HG02970 (cell line): ENCODE measurements around the gene ELMOD2.

Experiments used
- ATAC-seq: cut with Tn5 transposase; IDR thresholded peaks from one replicate; pipeline ENCODE4 v1.9.1; 2021; ENCODE audit warnings: mild to moderate bottlenecking, moderate library complexity, moderate number of reproducible peaks; ENCODE audit not compliant: unreplicated experiment, low FRiP score

ELMOD2 gene

DNA sequence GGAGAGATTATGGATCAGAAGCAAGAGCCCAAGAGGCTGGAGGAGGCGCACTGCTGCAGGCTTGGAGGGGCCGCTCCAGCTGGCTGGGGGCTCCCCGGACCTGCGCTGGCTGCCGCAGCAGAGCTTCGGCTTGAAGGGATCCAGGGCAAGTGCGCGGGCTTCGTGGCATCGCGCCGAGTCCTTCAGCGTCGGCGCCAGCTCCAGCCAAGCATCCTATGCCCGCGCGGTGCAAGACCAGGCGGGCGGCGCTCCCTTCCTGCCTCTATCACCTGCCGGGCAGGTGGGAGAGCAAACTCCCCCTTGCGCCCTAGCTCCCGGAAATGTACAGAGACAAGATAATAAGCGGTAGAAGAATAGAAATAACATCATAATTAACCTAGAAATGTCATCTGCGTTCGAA lies 55.3 kb downstream of the ELMOD2 start:
- no peak for ATAC-seq

DNA sequence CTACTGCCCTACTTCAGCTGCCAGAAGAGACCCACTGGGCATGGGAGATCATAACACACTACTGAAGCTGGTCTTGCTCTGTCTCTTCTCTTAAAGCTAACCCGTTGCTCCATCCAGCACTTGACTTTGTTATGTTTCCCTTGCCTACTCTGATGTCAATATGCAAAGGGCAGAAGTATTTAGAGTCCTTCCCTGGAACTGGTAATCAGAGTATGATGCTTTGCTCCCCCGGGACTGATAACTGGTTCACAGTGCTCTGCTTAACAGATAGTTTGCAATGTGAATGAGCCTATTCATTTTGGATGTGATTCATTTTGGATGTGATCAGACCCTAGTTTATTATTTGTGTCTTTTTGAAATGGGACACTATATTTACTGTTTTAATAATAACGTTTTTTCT lies 57.1 kb downstream of the ELMOD2 start:
- no peak for ATAC-seq

DNA sequence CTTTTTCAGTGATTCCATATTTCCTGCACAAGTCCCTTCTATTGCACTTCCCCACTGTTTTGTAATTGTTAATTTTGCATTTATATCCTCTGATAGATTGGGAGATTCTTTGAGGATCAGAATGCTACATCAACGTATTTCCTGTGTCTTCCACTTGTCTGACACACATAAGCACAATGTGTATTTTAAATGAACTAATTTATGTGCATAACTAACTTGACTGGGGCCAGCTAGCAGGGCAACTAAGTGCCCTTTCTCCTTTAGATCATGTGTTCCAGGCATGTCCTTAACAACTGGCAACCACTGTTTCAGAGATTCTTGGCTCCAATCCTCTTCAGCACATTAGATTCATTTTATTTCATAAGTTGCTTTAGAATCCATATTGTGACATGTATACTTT lies 60.5 kb downstream of the ELMOD2 start:
- ATAC-seq: no peak

DNA sequence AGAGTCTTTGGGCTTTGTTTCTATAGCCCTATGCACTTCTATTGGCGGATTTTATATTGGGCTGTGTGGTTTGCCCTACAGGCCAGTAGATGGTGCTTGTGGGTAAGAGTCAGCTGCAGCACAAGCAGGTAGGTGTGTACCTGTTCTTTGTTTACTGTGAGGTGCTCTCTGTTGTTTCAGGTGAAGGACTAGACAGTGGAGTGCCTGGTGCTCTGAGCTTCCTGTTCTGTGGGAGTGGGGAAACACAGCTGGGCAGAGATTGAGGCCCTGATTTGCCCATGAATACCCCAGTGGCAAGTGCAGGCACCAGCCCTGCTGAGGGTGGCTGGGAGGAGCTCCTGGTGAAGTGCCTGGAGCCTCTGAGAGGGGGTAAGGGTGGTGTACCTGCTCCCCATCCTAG lies 71.1 kb downstream of the ELMOD2 start:
- no peak for ATAC-seq

DNA sequence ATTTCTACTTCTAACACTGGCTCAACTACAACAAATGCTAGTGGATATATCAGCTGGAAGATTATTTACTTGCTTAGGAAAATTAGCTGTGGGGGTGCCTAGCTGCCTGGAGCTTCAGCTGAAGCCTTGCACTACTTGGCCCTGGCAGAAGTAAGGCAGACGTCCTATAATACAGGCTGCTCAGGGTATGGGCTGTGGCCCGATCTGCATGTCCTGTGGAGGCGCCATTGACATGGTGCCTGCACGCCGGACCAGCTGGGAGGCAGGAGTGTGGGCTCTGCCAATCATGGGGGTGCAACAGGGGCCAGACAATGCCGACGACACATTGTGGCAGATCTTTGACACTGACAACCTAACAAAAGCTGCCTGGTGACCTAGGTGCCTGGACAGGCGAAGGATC lies 76.4 kb downstream of the ELMOD2 start:
- ATAC-seq: no peak

DNA sequence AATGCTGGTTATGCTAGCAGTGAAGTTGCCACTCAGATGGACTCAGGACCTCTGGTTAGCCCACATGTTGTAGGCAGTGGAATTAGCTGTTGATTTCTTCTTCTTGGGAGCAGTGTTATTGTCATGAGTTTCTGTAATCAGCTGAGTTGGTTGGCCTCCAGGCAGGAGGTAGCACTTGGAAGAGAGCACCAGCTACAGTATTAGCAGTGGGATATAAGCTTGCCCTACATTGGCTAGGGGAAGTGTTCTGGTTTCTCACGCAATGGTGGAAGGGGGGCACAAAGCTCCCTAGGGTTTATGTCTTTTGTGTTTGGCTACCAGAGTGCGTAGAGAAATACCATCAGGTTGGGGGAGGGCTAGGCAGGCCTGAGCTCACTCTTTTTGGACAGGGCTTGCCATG lies 78.7 kb downstream of the ELMOD2 start:
- ATAC-seq: no peak

DNA sequence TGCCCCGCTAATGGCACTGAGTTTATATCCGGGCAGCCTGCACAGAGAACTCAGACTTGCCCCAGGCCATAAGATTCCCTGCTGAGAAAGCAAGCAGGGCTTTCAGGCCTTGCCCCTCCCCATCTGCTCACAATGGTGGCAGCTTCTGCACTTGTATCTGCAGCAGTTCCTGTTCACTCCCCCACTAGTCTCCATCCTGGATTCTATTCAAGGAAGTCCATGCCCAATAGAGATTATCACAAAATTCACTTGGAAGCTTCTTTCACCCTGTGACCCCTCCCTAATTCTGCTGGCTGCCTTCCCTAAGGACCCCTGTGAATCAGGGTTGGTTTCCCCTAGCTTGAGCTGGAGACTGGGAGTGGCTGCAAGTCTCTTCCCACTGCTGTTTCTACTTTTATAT lies 79.3 kb downstream of the ELMOD2 start:
- no peak for ATAC-seq
